Spleen (tissue), 7 donors: Measurements from ENCODE around the gene MUC2.

ENCODE experiments used
- POLR2A ChIP-seq, 3 donors: fragments of 450-650 bp; IDR thresholded peaks; one replicate each; pipeline ENCODE4 v1.5.1; 2017; ENCODE audit warnings: antibody characterized with exemption in 3 of 3, mild to moderate bottlenecking in 1 of 3
- TF ChIP-seq, protein P1 (sequence below), 11 experiments: fragments of 200-600 bp in 7 of 11; fragments of 450-650 bp in 4 of 11; sonication (generic) in 4 of 11; IDR thresholded peaks in 8 of 11; conservative IDR thresholded peaks in 3 of 11; 1 replicate in 7 of 11; 2 replicates in 4 of 11; pipeline versions ENCODE4 v1.4.0 to v1.8.0; 2016 to 2021; ENCODE audit warnings: antibody characterized with exemption in 11 of 11, inconsistent platforms in 4 of 11, mild to moderate bottlenecking in 1 of 11
- donor health status: DM: no; HTN: no; CAD: no; lungs with moderate emphysema.
- donor health status: DM: no; HTN: no; CAD: no.
- donor health status: DM: no; HTN: no; CAD: no.

DNA sequence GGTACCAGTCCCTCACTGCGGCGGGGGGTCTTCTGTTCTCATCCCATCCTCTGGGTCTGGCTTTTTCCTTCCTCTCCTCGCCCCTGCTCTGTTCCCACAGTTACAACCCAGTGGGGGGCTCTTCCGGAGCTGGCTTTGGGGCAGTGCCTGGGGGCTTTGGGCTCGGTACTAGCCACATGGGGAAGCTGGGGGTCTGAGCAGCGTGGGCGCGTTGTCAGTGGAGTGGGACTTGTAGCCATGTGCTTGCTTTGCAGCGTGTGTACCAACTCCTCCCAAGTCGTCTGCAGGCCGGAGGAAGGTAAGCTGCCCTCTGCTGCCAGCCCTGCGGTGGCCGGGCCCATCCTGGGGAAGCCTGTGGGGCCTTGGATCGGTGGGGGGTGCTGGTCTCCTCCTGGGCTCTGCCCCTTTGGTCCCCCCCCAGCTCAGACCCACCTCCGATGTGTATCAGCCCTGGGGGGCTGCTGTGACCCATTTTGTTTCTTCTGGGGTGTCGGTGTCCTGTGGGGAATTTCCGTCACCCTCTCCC, 17.5 kb downstream of the MUC2 start:
- TF ChIP-seq, protein P1, sequence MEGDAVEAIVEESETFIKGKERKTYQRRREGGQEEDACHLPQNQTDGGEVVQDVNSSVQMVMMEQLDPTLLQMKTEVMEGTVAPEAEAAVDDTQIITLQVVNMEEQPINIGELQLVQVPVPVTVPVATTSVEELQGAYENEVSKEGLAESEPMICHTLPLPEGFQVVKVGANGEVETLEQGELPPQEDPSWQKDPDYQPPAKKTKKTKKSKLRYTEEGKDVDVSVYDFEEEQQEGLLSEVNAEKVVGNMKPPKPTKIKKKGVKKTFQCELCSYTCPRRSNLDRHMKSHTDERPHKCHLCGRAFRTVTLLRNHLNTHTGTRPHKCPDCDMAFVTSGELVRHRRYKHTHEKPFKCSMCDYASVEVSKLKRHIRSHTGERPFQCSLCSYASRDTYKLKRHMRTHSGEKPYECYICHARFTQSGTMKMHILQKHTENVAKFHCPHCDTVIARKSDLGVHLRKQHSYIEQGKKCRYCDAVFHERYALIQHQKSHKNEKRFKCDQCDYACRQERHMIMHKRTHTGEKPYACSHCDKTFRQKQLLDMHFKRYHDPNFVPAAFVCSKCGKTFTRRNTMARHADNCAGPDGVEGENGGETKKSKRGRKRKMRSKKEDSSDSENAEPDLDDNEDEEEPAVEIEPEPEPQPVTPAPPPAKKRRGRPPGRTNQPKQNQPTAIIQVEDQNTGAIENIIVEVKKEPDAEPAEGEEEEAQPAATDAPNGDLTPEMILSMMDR (IDR thresholded peaks at IDR 0.05 in 8 of 11, conservative IDR thresholded peaks at IDR 0.05 in 3 of 11) = no peak
- no peak for TF ChIP-seq POLR2A (IDR thresholded peaks at IDR 0.05)
